Smooth muscle cell (in vitro differentiated cells): ENCODE results near the gene GDF2. TPM values are rescaled to one million over a fixed set of nuclear protein-coding genes. Genes with fewer than 3 reads are reported as not detected.

Source experiments
- DNase-seq: peaks from one replicate; lab custom pipeline; 2025; ENCODE audit not compliant: unreplicated experiment; lab: John Stamatoyannopoulos, UW
- H2AFZ ChIP-seq: fragments of 200-600 bp; sonication (generic); 2 replicates; pipeline ENCODE4 v1.6.0; 2016; ENCODE audit warnings: antibody characterized with exemption, low read depth, mild to moderate bottlenecking
- H3F3A ChIP-seq: fragments of 200-600 bp; sonication (generic); 2 replicates; pipeline ENCODE4 v1.6.0; 2017; ENCODE audit warnings: antibody characterized with exemption, low read depth
- H3K27ac ChIP-seq: fragments of 200-600 bp; sonication (generic); 2 replicates; pipeline ENCODE4 v1.5.1; 2016; ENCODE audit warnings: low read depth, mild to moderate bottlenecking
- H3K27me3 ChIP-seq: fragments of 200-600 bp; sonication (generic); 2 replicates; pipeline ENCODE4 v1.6.1; 2016; ENCODE audit warnings: low read depth, mild to moderate bottlenecking
- H3K36me3 ChIP-seq: fragments of 200-600 bp; sonication (generic); 2 replicates; pipeline ENCODE4 v1.5.1; 2016; ENCODE audit warnings: low read depth
- H3K4me1 ChIP-seq: fragments of 200-600 bp; sonication (generic); 2 replicates; pipeline ENCODE4 v1.5.1; 2016; ENCODE audit warnings: low read depth
- H3K4me2 ChIP-seq: fragments of 200-600 bp; sonication (generic); 2 replicates; pipeline ENCODE4 v1.6.0; 2016; ENCODE audit warnings: mild to moderate bottlenecking
- H3K4me3 ChIP-seq: fragments of 200-600 bp; sonication (generic); 2 replicates; pipeline ENCODE4 v1.5.1; 2016; ENCODE audit warnings: mild to moderate bottlenecking
- H3K79me2 ChIP-seq: fragments of 200-600 bp; sonication (generic); 2 replicates; pipeline ENCODE4 v1.6.0; 2016; ENCODE audit warnings: low read depth, mild to moderate bottlenecking
- H3K9ac ChIP-seq: fragments of 200-600 bp; sonication (generic); 2 replicates; pipeline ENCODE4 v1.6.0; 2016; ENCODE audit warnings: low read depth
- H3K9me3 ChIP-seq: fragments of 200-600 bp; sonication (generic); replicated peaks from 2 replicates; pipeline ENCODE4 v1.5.1; 2016; ENCODE audit warnings: low read depth
- H4K20me1 ChIP-seq: fragments of 200-600 bp; sonication (generic); 2 replicates; pipeline ENCODE4 v1.6.0; 2016; ENCODE audit warnings: low read depth
- CTCF ChIP-seq: fragments of 200-600 bp; sonication (generic); IDR thresholded peaks from 2 replicates; pipeline ENCODE4 v1.5.1; 2017; ENCODE audit warnings: borderline replicate concordance, mild to moderate bottlenecking, antibody characterized with exemption; ENCODE audit not compliant: insufficient read depth, poor library complexity, severe bottlenecking
- WGBS: methylation state at CpG from one replicate; pipeline ENCODE4 v1.1.7; 2016; ENCODE audit warnings: low lambda C conversion rate; 5-methylcytosine and 5-hydroxymethylcytosine counted together
- polyA plus RNA-seq: library from polyadenylated mRNA; unstranded; fragments of >200 nt; fragmentation: Nextera tagmentation; extraction: Ambion mirVana; gene quantifications from 2 replicates; pipeline ENCODE4 v1.2.1, GENCODE V29; 2016
- total RNA-seq: library from RNA; depleted of rRNA; stranded (reverse); fragments of >200 nt; gene quantifications from 2 replicates; pipeline ENCODE4 v1.2.3, GENCODE V29; 2014

The GDF2 gene
- total and polyA plus RNA-seq, 2 experiments from 2014 or later = not detected

- Histone ChIP-seq H3K4me2 (no peak overlapping the region), H3K79me2 (no peaks in the 10 kb centered on the region), H3K4me3 (no peak overlapping the region), H2AFZ (no peak overlapping the region), H3F3A (no peaks in the 10 kb centered on the region), H3K36me3 (no peaks in the 10 kb centered on the region), H3K9ac (no peak overlapping the region), H3K9me3 (no peaks in the 10 kb centered on the region), H4K20me1 (no peaks in the 10 kb centered on the region), H3K4me1 (no peaks in the 10 kb centered on the region), H3K27me3 (peaks cover 19% of the 10 kb centered on the region), H3K27ac (no peak overlapping the region)
- no peak for DNase-seq
- no peak for TF ChIP-seq CTCF
- 74% methylated on average over 10 of the region's 12 CpGs for WGBS
Measured at GRCh38 chr10:47287365-47287802, 34.9 kb upstream of the GDF2 start.

GRCh38 chr10:47287805-47288204, 34.4 kb upstream of the GDF2 start:
- Histone ChIP-seq H3K36me3 (no peaks in the 10 kb centered on the region), H3K4me3 (no peak overlapping the region), H3K9me3 (no peaks in the 10 kb centered on the region), H3K79me2 (no peaks in the 10 kb centered on the region), H3K9ac (no peak overlapping the region), H3K4me2 (no peak overlapping the region), H3F3A (no peaks in the 10 kb centered on the region), H3K27me3 (peaks cover 21% of the 10 kb centered on the region), H4K20me1 (no peaks in the 10 kb centered on the region), H3K4me1 (no peaks in the 10 kb centered on the region), H3K27ac (no peak overlapping the region), H2AFZ (no peak overlapping the region)
- TF ChIP-seq CTCF = no peak
- WGBS = 85% methylated on average over 6 of the region's 6 CpGs
- no peak for DNase-seq

- TF ChIP-seq CTCF = no peak
- Histone ChIP-seq H3K4me1 (no peaks in the 10 kb centered on the region), H3K79me2 (no peaks in the 10 kb centered on the region), H3K9ac (no peak overlapping the region), H3K27ac (no peak overlapping the region), H2AFZ (no peak overlapping the region), H4K20me1 (no peaks in the 10 kb centered on the region), H3K4me3 (no peak overlapping the region), H3K27me3 (peaks cover 21% of the 10 kb centered on the region), H3K36me3 (no peaks in the 10 kb centered on the region), H3K9me3 (no peaks in the 10 kb centered on the region), H3K4me2 (no peak overlapping the region), H3F3A (no peaks in the 10 kb centered on the region)
- WGBS = 91% methylated on average over 8 of the region's 8 CpGs
- no peak for DNase-seq
Measured at GRCh38 chr10:47288236-47288635, 34.0 kb upstream of the GDF2 start.

- no peak for TF ChIP-seq CTCF
- H3F3A ChIP-seq = no peaks in the 10 kb centered on the region
- 89% methylated on average over 9 of the region's 9 CpGs for WGBS
- peaks cover 21% of the 10 kb centered on the region for H3K27me3 ChIP-seq
- no peak overlapping the region for H3K4me2 ChIP-seq
- no peaks in the 10 kb centered on the region for H3K4me1 ChIP-seq
- no peaks in the 10 kb centered on the region for H3K36me3 ChIP-seq
- no peaks in the 10 kb centered on the region for H3K9me3 ChIP-seq
- H3K4me3 ChIP-seq = no peak overlapping the region
- H3K9ac ChIP-seq = no peak overlapping the region
- no peaks in the 10 kb centered on the region for H4K20me1 ChIP-seq
- H2AFZ ChIP-seq = no peak overlapping the region
- DNase-seq = no peak
- no peaks in the 10 kb centered on the region for H3K79me2 ChIP-seq
- no peak overlapping the region for H3K27ac ChIP-seq
Measured at GRCh38 chr10:47288916-47289495, 33.2 kb upstream of the GDF2 start.
